K562 (cell line): ENCODE measurements around the gene DEFB114. TPM values are rescaled to one million over a fixed set of nuclear protein-coding genes. Genes with fewer than 3 reads are reported as not detected.

ENCODE experiments used
- CREM ChIP-seq: IDR thresholded peaks from 2 replicates; pipeline ENCODE4 v1.6.1; 2014; ENCODE audit warnings: antibody characterized with exemption, low read depth
- EHMT2 ChIP-seq: fragments of 450-650 bp; IDR thresholded peaks from 2 replicates; pipeline ENCODE4 v1.6.1; 2018; ENCODE audit warnings: antibody characterized with exemption
- GATA2 ChIP-seq: sonication (generic); formaldehyde crosslinking; IDR thresholded peaks from 2 replicates; pipeline ENCODE4 v1.4.0; 2020; ENCODE audit warnings: mild to moderate bottlenecking, missing genetic modification reagents
- HNRNPK ChIP-seq: fragments of 200-400 bp; formaldehyde crosslinking; IDR thresholded peaks from one replicate; pipeline ENCODE4 v1.6.1; 2018; ENCODE audit warnings: mild to moderate bottlenecking, low read depth, low read length; ENCODE audit not compliant: poor library complexity, severe bottlenecking
- NFIC ChIP-seq: fragments of 450-650 bp; IDR thresholded peaks from 2 replicates; pipeline ENCODE4 v1.6.1; 2017; ENCODE audit warnings: mild to moderate bottlenecking, inconsistent platforms
- SRSF1 ChIP-seq: fragments of 200-400 bp; formaldehyde crosslinking; IDR thresholded peaks from 2 replicates; pipeline ENCODE4 v1.6.1; 2017; ENCODE audit warnings: mild to moderate bottlenecking, low read depth, low read length, moderate library complexity
- SRSF9 ChIP-seq: fragments of 200-400 bp; formaldehyde crosslinking; IDR thresholded peaks from 2 replicates; pipeline ENCODE4 v1.6.1; 2017; ENCODE audit warnings: low read depth, low read length, borderline replicate concordance
- TBP ChIP-seq: optimal IDR thresholded peaks from 2 replicates; pipeline ENCODE3; 2011; ENCODE audit warnings: low read depth, low read length, improper control_type of control experiment
- ZBTB17 ChIP-seq: fragments of 450-650 bp; formaldehyde crosslinking; IDR thresholded peaks from 2 replicates; pipeline ENCODE4 v1.4.0; 2020; ENCODE audit warnings: mild to moderate bottlenecking
- ZFX ChIP-seq: sonication (generic); formaldehyde crosslinking; IDR thresholded peaks from 2 replicates; pipeline ENCODE4 v1.8.0; 2022; ENCODE audit warnings: mild to moderate bottlenecking, missing genetic modification reagents, moderate library complexity
- ZKSCAN8 ChIP-seq: fragments of 200-800 bp; sonication (Bioruptor generic); IDR thresholded peaks from 2 replicates; pipeline ENCODE4 v1.6.1; 2016; ENCODE audit warnings: missing genetic modification characterization, missing compliant biosample characterization
- ZNF23 ChIP-seq: fragments of 250-450 bp; sonication (Bioruptor Pico); IDR thresholded peaks from 2 replicates; pipeline ENCODE4 v1.4.0; 2020; ENCODE audit warnings: mild to moderate bottlenecking
- ZNF316 ChIP-seq: fragments of 450-650 bp; IDR thresholded peaks from 2 replicates; pipeline ENCODE4 v1.6.1; 2016
- polyA plus RNA-seq, 8 experiments: library from polyadenylated mRNA; depleted of rRNA in 4 of 8; stranded (reverse) in 5 of 8; unstranded in 3 of 8; fragments of >200 nt; fragmentation: Nextera tagmentation in 2 of 8; fragmentation: Illumina TruSeq in 1 of 8; extraction: Ambion mirVana in 2 of 8; extraction: Trizol in 1 of 8; gene quantifications; 2 replicates each; pipeline versions ENCODE4 v1.2.1 to v1.2.3, GENCODE V29; 2011 to 2014; ENCODE audit warnings: inconsistent platforms in 1 of 8, missing spikeins in 1 of 8
- total RNA-seq, 7 experiments: library from RNA; depleted of rRNA in 6 of 7; stranded (reverse); fragments of >200 nt in 6 of 7; fragmentation: Illumina TruSeq in 2 of 7; extraction: Trizol in 2 of 7; gene quantifications; 2 replicates each; pipeline versions ENCODE4 v1.2.1 to v1.2.3, GENCODE V29; 2011 to 2021; ENCODE audit warnings: low replicate concordance in 1 of 7
- TF ChIP-seq, protein P1 (sequence below), 2 experiments: fragments of 450-650 bp; IDR thresholded peaks; 2 replicates each; pipeline ENCODE4 v1.6.1; 2018; ENCODE audit warnings: mild to moderate bottlenecking in 2 of 2, low read depth in 1 of 2; ENCODE audit not compliant: partially characterized antibody in 2 of 2
- TF ChIP-seq, protein P2 (sequence below): fragments of 250-450 bp; sonication (Bioruptor Pico); IDR thresholded peaks from 2 replicates; pipeline ENCODE4 v1.5.0; 2020; ENCODE audit warnings: mild to moderate bottlenecking, borderline replicate concordance
- TF ChIP-seq, protein P3 (sequence below): sonication (generic); formaldehyde crosslinking; IDR thresholded peaks from 2 replicates; pipeline ENCODE4 v1.8.0; 2022; ENCODE audit warnings: mild to moderate bottlenecking, missing genetic modification reagents, borderline replicate concordance
- TF ChIP-seq, protein P4 (sequence below): fragments of 250-450 bp; sonication (Bioruptor Pico); IDR thresholded peaks from 2 replicates; pipeline ENCODE4 v1.5.0; 2021
- TF ChIP-seq, protein P5 (sequence below): sonication (generic); formaldehyde crosslinking; IDR thresholded peaks from 2 replicates; pipeline ENCODE4 v1.5.0; 2020; ENCODE audit warnings: missing genetic modification reagents

DEFB114 gene
- total and polyA plus RNA-seq, 9 of the 15 experiments (the other 6 are each of a cell fraction or from before 2014, with no cell fraction given) = not detected

DNA sequence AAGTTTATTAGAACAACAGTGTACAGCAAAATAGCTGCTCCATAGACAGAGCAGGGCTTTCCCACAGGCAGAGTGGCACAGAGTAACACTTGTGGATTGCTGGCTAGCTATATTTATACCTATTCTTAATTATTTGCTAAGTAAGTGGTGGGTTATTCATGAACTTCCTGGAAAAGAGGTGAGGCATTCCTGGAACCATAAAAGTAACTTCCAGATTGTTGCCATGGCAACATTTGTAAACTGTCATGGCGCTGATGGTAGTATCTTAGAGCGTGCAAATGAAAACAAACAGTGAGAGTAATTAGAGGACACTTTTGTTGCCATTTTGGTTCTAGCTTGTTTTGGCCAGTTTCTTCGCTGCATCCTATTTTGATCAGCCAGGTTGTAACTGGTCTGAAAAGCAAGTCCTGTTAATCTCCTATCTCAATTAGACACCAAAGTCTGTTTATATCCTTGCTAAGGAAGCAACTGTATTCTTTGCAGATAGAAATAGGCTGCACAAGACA, 23.9 kb downstream of the DEFB114 start (continued):
- TF ChIP-seq, protein P1, sequence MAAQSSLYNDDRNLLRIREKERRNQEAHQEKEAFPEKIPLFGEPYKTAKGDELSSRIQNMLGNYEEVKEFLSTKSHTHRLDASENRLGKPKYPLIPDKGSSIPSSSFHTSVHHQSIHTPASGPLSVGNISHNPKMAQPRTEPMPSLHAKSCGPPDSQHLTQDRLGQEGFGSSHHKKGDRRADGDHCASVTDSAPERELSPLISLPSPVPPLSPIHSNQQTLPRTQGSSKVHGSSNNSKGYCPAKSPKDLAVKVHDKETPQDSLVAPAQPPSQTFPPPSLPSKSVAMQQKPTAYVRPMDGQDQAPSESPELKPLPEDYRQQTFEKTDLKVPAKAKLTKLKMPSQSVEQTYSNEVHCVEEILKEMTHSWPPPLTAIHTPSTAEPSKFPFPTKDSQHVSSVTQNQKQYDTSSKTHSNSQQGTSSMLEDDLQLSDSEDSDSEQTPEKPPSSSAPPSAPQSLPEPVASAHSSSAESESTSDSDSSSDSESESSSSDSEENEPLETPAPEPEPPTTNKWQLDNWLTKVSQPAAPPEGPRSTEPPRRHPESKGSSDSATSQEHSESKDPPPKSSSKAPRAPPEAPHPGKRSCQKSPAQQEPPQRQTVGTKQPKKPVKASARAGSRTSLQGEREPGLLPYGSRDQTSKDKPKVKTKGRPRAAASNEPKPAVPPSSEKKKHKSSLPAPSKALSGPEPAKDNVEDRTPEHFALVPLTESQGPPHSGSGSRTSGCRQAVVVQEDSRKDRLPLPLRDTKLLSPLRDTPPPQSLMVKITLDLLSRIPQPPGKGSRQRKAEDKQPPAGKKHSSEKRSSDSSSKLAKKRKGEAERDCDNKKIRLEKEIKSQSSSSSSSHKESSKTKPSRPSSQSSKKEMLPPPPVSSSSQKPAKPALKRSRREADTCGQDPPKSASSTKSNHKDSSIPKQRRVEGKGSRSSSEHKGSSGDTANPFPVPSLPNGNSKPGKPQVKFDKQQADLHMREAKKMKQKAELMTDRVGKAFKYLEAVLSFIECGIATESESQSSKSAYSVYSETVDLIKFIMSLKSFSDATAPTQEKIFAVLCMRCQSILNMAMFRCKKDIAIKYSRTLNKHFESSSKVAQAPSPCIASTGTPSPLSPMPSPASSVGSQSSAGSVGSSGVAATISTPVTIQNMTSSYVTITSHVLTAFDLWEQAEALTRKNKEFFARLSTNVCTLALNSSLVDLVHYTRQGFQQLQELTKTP (IDR thresholded peaks at IDR 0.05; ENCODE audit: low read depth in 1 of 2, partially characterized antibody in 2 of 2) = peak in 1 of 2 experiments; percentile 43
- TF ChIP-seq GATA2 (CRISPR knock-in tag) (peak; percentile 61; the same call in 1 of the 2 replicates), SRSF1 (no peak), ZKSCAN8 (CRISPR knock-in tag) (peak; percentile 55; the same call in 1 of the 2 replicates), HNRNPK (no peak), ZNF316 (no peak), SRSF9 (no peak), CREM (0 out of 2 replicates have a peak, but pooled peaks have one; percentile 30), NFIC (no peak), ZNF23 (CRISPR knock-in tag) (no peak), ZBTB17 (no peak), EHMT2 (peak; percentile 60), TBP (no peak), ZFX (CRISPR knock-in tag) (no peak; the same call in 1 of the 2 replicates)
- TF ChIP-seq, protein P2, sequence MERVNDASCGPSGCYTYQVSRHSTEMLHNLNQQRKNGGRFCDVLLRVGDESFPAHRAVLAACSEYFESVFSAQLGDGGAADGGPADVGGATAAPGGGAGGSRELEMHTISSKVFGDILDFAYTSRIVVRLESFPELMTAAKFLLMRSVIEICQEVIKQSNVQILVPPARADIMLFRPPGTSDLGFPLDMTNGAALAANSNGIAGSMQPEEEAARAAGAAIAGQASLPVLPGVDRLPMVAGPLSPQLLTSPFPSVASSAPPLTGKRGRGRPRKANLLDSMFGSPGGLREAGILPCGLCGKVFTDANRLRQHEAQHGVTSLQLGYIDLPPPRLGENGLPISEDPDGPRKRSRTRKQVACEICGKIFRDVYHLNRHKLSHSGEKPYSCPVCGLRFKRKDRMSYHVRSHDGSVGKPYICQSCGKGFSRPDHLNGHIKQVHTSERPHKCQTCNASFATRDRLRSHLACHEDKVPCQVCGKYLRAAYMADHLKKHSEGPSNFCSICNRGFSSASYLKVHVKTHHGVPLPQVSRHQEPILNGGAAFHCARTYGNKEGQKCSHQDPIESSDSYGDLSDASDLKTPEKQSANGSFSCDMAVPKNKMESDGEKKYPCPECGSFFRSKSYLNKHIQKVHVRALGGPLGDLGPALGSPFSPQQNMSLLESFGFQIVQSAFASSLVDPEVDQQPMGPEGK (CRISPR knock-in tag) = no peak
- TF ChIP-seq, protein P3, sequence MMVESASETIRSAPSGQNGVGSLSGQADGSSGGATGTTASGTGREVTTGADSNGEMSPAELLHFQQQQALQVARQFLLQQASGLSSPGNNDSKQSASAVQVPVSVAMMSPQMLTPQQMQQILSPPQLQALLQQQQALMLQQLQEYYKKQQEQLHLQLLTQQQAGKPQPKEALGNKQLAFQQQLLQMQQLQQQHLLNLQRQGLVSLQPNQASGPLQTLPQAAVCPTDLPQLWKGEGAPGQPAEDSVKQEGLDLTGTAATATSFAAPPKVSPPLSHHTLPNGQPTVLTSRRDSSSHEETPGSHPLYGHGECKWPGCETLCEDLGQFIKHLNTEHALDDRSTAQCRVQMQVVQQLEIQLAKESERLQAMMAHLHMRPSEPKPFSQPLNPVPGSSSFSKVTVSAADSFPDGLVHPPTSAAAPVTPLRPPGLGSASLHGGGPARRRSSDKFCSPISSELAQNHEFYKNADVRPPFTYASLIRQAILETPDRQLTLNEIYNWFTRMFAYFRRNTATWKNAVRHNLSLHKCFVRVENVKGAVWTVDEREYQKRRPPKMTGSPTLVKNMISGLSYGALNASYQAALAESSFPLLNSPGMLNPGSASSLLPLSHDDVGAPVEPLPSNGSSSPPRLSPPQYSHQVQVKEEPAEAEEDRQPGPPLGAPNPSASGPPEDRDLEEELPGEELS (CRISPR knock-in tag) = no peak
- TF ChIP-seq, protein P4, sequence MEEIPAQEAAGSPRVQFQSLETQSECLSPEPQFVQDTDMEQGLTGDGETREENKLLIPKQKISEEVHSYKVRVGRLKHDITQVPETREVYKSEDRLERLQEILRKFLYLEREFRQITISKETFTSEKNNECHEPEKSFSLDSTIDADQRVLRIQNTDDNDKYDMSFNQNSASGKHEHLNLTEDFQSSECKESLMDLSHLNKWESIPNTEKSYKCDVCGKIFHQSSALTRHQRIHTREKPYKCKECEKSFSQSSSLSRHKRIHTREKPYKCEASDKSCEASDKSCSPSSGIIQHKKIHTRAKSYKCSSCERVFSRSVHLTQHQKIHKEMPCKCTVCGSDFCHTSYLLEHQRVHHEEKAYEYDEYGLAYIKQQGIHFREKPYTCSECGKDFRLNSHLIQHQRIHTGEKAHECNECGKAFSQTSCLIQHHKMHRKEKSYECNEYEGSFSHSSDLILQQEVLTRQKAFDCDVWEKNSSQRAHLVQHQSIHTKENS (CRISPR knock-in tag) = no peak
- TF ChIP-seq, protein P5, sequence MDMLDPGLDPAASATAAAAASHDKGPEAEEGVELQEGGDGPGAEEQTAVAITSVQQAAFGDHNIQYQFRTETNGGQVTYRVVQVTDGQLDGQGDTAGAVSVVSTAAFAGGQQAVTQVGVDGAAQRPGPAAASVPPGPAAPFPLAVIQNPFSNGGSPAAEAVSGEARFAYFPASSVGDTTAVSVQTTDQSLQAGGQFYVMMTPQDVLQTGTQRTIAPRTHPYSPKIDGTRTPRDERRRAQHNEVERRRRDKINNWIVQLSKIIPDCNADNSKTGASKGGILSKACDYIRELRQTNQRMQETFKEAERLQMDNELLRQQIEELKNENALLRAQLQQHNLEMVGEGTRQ = no peak
